ENCODE data around the gene FIBCD1. TPM values are rescaled to one million over a fixed set of nuclear protein-coding genes. Genes with fewer than 3 reads are reported as not detected.

FIBCD1 gene
- total RNA-seq, 4 donors from 2014 or later, result 0.40 to 0.83 (median 0.42) TPM; not detected in 1

- 75% methylated on average over 14 of the region's 19 CpGs for WGBS
- no peak for DNase-seq (ENCODE audit: extremely low spot score)
- Histone ChIP-seq H3K27ac (replicated peaks in 1 of 4) (no peak overlapping the region), H3K36me3 (no peaks in the 10 kb centered on the region), H3K4me1 (peaks cover 11 to 27% (median 22%) of the 10 kb centered on the region in 4 donors), H3K9me3 (no peaks in the 10 kb centered on the region), H3K27me3 (peaks cover 0 to 44% (median 0%) of the 10 kb centered on the region in 4 donors), H3K4me3 (no peak overlapping the region)
- no peak for TF ChIP-seq POLR2A (IDR thresholded peaks at IDR 0.05; ENCODE audit: low read depth)
- TF ChIP-seq CTCF (IDR thresholded peaks at IDR 0.05), result no peak
- no peak for TF ChIP-seq EP300 (IDR thresholded peaks at IDR 0.05)
- no peak for TF ChIP-seq POLR2AphosphoS5 (IDR thresholded peaks at IDR 0.05)
- intact Hi-C loops (cut with DNase I), result no loop called here
These were observed 13.9 kb downstream of the FIBCD1 start for GRCh38 chr9:130925050-130925678.

GRCh38 chr9:130924448-130924788 lies 14.6 kb downstream of the FIBCD1 start:
- H3K4me1 ChIP-seq, result peaks cover 11 to 23% (median 20%) of the 10 kb centered on the region in 4 donors
- no peak overlapping the region for H3K27ac ChIP-seq (replicated peaks in 1 of 4)
- WGBS, result 80% methylated on average over 1 of the region's 10 CpGs
- H3K27me3 ChIP-seq, result peaks cover 0 to 52% (median 0%) of the 10 kb centered on the region in 4 donors
- H3K36me3 ChIP-seq, result no peaks in the 10 kb centered on the region
- no peaks in the 10 kb centered on the region for H3K9me3 ChIP-seq
- intact Hi-C loops (cut with DNase I), result no loop called here
- no peak overlapping the region for H3K4me3 ChIP-seq
- DNase-seq (ENCODE audit: extremely low spot score), result no peak
- no peak for TF ChIP-seq CTCF (IDR thresholded peaks at IDR 0.05)

- 86% methylated on average over 19 of the region's 42 CpGs for WGBS
- Histone ChIP-seq H3K9me3 (no peaks in the 10 kb centered on the region), H3K27ac (replicated peaks in 1 of 4) (no peak overlapping the region), H3K27me3 (peaks cover 0 to 58% (median 0%) of the 10 kb centered on the region in 4 donors), H3K4me3 (no peak overlapping the region), H3K36me3 (no peaks in the 10 kb centered on the region), H3K4me1 (peaks cover 7 to 21% (median 15%) of the 10 kb centered on the region in 4 donors)
- intact Hi-C loops (cut with DNase I), result no loop called here
- no peak for TF ChIP-seq CTCF (IDR thresholded peaks at IDR 0.05)
- no peak for TF ChIP-seq POLR2A (IDR thresholded peaks at IDR 0.05; ENCODE audit: low read depth)
- no peak for TF ChIP-seq EP300 (IDR thresholded peaks at IDR 0.05)
- TF ChIP-seq POLR2AphosphoS5 (IDR thresholded peaks at IDR 0.05), result no peak
- no peak for DNase-seq (ENCODE audit: extremely low spot score)
These were observed 15.2 kb downstream of the FIBCD1 start for GRCh38 chr9:130923611-130924447.

- Histone ChIP-seq H3K4me1 (peaks cover 0 to 15% (median 9%) of the 10 kb centered on the region in 4 donors), H3K27ac (replicated peaks in 1 of 4) (no peak overlapping the region), H3K9me3 (no peaks in the 10 kb centered on the region), H3K4me3 (no peak overlapping the region), H3K27me3 (peaks cover 0 to 58% (median 0%) of the 10 kb centered on the region in 4 donors), H3K36me3 (no peaks in the 10 kb centered on the region)
- 85% methylated on average over 16 of the region's 16 CpGs for WGBS
- DNase-seq (ENCODE audit: extremely low spot score), result no peak
- no peak for TF ChIP-seq CTCF (IDR thresholded peaks at IDR 0.05)
- no peak for TF ChIP-seq POLR2AphosphoS5 (IDR thresholded peaks at IDR 0.05)
- intact Hi-C loops (cut with DNase I), result no loop called here
These were observed 16.0 kb downstream of the FIBCD1 start for GRCh38 chr9:130922893-130923610.
